ENCODE measurements around the gene LIAS.
"Not testable (repeated sequence)": the region's sequence is repeated elsewhere in the genome, so short reads cannot be mapped to it uniquely, and the experiment has no call there.

LIAS gene

DNA sequence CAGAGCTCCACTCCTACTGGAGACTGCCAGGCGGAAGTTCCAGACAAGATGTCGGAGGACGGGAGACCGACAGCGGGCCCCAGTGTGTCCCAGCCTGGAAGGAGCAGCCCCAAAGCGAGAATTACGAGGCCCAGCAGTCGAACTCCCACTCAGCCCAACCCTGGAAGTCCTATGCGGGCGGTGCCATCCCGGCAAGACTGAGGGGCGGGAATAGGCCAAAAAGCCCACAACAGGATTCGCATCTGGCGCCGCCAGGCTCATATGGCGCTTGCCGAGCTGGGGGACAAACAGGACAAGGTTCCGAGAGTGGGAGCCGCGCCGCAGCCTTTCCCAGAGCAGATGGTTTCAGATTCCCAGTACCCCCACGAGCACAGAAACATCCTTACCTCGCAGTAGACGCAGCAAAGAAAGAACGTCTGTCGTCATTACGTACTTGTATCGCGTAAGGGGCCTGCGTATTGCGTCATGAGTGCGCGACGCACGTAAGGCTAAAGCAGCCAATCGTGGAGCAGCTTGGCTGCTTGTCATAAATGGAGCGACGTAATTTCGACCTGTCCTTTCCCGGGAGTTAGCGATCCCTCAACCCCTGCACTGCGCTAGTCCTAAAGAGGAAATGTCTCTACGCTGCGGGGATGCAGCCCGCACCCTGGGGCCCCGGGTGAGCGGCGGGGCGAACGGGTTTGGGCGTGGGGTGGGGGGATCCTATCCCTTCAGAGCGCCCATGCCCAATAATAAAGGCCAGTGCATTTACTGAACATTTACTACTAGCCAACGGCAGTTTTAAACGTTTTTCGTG lies at the start of gene LIAS, which contains the start of gene RPL9:
Gene LIAS, plus strand, starts transcription at position 552 of the 796 bp plus-strand sequence. Its CDS starts 62 bp downstream, at position 614.
Gene RPL9, minus strand, starts transcription at position 418 of the 796 bp plus-strand sequence. CDS start 483 bp downstream, outside the sequence.
- peak; percentile 91 to 94 for DNase-seq (ENCODE audit: low spot score in 2 of 2)
- Mint-ChIP-seq H3K36me3 (ENCODE audit: insufficient read depth) (peaks cover 64% of the 10 kb centered on the region), H3K4me1 (peaks cover 24% of the 10 kb centered on the region), H3K4me3 (peak within 1 kb of the TSS; percentile 97), H3K27ac (ENCODE audit: low read depth) (peak within 1 kb of the TSS; percentile 100), H3K27me3 (no peaks in the 10 kb centered on the region), H3K9me3 (no peaks in the 10 kb centered on the region)
- peak; percentile 84 for ATAC-seq (replicated peaks; ENCODE audit: extremely low read depth, poor library complexity, severe bottlenecking)

DNA sequence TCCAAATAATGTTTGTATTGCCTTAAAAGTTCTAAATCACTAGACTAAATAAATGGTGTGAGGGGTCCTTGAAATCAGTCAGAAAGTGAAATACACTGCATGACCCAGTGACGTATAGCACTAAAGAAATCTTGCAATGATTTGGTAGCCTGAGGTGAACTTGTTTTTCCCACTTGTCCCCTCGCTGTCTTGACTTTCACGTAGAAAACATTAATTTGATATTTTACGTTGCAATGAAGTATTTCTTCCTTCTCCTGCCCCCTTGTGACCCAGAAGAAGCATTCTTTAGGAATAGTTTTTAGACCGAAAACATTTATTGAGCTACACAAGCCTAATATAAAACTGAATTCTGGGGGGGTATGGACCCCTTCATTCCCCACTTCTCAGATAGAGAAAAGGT lies 48.4 kb upstream of the LIAS start:
- H3K4me3 Mint-ChIP-seq = no peak overlapping the region
- H3K27ac Mint-ChIP-seq (ENCODE audit: low read depth) = no peak overlapping the region
- H3K27me3 Mint-ChIP-seq = peaks cover 7% of the 10 kb centered on the region
- DNase-seq (ENCODE audit: low spot score in 2 of 2) (no peak), ATAC-seq (replicated peaks; ENCODE audit: extremely low read depth, poor library complexity, severe bottlenecking) (no peak)
- H3K9me3 Mint-ChIP-seq = no peaks in the 10 kb centered on the region
- peaks cover 1% of the 10 kb centered on the region for H3K36me3 Mint-ChIP-seq (ENCODE audit: insufficient read depth)
- no peaks in the 10 kb centered on the region for H3K4me1 Mint-ChIP-seq

DNA sequence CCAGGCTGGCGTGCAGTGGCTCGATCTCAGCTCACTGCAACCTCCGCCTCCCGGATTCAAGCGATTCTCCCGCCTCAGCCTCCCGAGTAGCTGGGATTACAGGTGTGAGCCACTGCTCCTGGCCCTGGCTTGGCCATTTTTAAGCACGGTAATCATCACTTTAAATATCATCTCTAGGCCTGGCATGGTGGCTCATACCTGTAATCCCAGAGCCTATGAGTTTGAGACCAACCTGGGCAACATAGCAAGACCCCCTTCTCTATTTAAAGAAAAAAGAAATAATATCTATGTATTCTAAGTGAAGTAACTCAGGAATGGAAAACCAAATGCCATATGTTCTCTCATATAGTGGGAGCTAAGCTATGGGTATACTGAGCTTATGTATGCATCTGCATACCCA lies 47.3 kb upstream of the LIAS start:
- H3K36me3 Mint-ChIP-seq (ENCODE audit: insufficient read depth); H3K27ac Mint-ChIP-seq (ENCODE audit: low read depth); H3K4me3 Mint-ChIP-seq; H3K27me3 Mint-ChIP-seq; ATAC-seq (replicated peaks; ENCODE audit: extremely low read depth, poor library complexity, severe bottlenecking); H3K9me3 Mint-ChIP-seq; H3K4me1 Mint-ChIP-seq; DNase-seq (ENCODE audit: low spot score in 2 of 2): not testable (repeated sequence)

DNA sequence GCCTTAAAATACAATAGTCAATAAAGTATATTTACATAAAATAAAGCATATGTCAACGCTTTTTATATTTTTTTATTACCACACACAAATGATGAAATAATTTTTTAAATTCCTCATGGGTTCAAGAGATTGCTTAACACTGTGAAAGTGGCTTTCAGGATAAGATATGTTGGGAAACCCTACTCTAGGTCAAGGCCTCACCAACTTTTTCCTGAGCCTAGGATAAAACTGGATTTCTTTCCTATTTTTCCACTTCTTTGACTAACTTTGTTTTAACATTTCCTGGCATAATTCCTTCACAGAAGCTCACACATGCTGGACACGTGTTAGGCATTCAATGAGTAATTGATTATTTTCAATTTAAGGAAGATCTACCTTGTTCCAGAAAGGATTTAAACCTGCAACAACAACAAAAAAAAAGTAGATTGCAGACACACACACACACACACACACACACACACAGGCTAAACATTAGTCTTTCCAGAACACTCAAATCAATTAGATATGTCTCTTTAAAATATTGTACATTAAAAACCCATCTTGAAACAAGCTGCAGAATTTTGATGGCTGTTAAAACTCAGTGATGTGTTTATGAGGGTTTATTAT lies 43.1 kb upstream of the LIAS start:
- no peaks in the 10 kb centered on the region for H3K4me1 Mint-ChIP-seq
- no peak overlapping the region for H3K27ac Mint-ChIP-seq (ENCODE audit: low read depth)
- H3K36me3 Mint-ChIP-seq (ENCODE audit: insufficient read depth) = no peaks in the 10 kb centered on the region
- ATAC-seq (replicated peaks; ENCODE audit: extremely low read depth, poor library complexity, severe bottlenecking) (no peak), DNase-seq (ENCODE audit: low spot score in 2 of 2) (no peak)
- H3K27me3 Mint-ChIP-seq = no peaks in the 10 kb centered on the region
- no peak overlapping the region for H3K4me3 Mint-ChIP-seq
- H3K9me3 Mint-ChIP-seq = no peaks in the 10 kb centered on the region

- ATAC-seq (replicated peaks; ENCODE audit: extremely low read depth, poor library complexity, severe bottlenecking) (no peak), DNase-seq (ENCODE audit: low spot score in 2 of 2) (no peak)
- Mint-ChIP-seq H3K27ac (ENCODE audit: low read depth) (no peak overlapping the region), H3K36me3 (ENCODE audit: insufficient read depth) (no peaks in the 10 kb centered on the region), H3K4me3 (no peak overlapping the region), H3K9me3 (no peaks in the 10 kb centered on the region), H3K4me1 (no peaks in the 10 kb centered on the region), H3K27me3 (no peaks in the 10 kb centered on the region)
Measured at GRCh38 chr4:39422247-39422646, 36.6 kb upstream of the LIAS start.

DNA sequence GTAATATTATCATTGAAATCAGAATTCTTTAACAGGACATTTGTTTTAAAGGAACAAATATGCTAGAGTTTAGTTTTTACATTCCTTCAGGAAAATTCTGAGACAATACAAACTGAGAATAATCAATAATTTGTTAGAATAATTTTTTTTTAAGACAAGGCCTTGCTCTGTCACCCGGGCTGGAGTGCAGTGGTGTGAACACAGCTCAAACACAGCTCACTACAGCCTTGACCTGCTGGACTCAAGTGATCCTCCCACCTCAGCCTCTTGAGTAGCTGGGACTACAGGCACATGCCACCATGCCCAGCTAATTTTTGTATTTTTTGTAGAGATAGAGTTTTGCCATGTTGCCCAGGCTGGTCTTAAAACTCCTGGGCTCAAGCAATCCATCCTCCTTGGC lies 33.6 kb upstream of the LIAS start:
- ATAC-seq (replicated peaks; ENCODE audit: extremely low read depth, poor library complexity, severe bottlenecking); H3K27me3 Mint-ChIP-seq; H3K36me3 Mint-ChIP-seq (ENCODE audit: insufficient read depth); H3K4me3 Mint-ChIP-seq; H3K27ac Mint-ChIP-seq (ENCODE audit: low read depth); DNase-seq (ENCODE audit: low spot score in 2 of 2); H3K4me1 Mint-ChIP-seq; H3K9me3 Mint-ChIP-seq: not testable (repeated sequence)

DNA sequence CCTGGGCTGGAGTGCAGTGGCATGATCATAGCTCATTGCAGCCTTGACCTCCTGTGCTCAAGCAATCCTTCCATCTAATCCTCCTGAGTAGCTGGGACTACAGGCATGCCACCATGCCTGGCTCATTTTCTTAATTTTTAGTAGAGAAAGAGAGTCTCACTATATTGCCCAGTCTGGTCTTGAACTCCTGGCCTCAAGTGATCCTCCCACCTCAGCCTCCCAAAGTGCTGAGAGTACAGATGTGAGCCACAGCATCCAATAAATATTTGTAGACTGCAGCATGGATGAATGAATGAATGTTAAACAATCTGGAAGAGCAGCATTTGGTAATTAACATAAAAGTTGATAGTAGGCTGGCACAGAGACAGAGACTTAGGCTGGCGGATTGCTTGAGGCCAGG lies 32.1 kb upstream of the LIAS start:
- Mint-ChIP-seq H3K27ac (ENCODE audit: low read depth) (no peak overlapping the region), H3K9me3 (no peaks in the 10 kb centered on the region), H3K4me3 (no peak overlapping the region), H3K27me3 (no peaks in the 10 kb centered on the region), H3K4me1 (no peaks in the 10 kb centered on the region), H3K36me3 (ENCODE audit: insufficient read depth) (no peaks in the 10 kb centered on the region)
- ATAC-seq (replicated peaks; ENCODE audit: extremely low read depth, poor library complexity, severe bottlenecking) (no peak), DNase-seq (ENCODE audit: low spot score in 2 of 2) (no peak)

DNA sequence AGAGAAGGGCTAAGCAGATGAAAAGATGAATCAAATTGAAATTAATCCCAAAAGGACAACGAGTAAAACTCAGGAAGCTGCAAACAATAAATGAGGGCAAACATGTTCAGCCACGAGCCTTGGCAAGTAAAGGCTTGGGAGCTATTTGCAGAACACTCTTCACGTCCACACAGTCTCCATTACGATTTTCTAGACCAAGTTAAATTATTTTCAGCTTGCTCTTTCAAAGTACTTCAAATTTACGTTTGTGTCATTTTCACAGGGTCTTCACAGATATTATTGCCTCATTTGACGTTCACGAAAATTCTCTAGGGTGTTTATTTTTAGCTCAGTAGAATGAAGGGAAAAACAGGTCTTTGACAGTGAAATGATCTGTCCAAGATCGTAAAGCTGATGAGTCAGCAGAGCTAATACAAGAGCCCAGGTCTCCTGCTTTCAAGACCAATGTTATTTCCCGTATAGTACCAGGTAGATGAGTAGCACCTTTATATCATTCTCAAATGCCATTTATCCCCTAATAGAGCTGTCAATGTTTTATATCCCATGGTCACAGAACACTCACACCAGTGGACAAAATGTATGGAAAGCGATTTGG lies 31.2 kb upstream of the LIAS start:
- no peak for DNase-seq (ENCODE audit: low spot score in 2 of 2)
- no peaks in the 10 kb centered on the region for H3K27me3 Mint-ChIP-seq
- no peaks in the 10 kb centered on the region for H3K4me1 Mint-ChIP-seq
- ATAC-seq (replicated peaks; ENCODE audit: extremely low read depth, poor library complexity, severe bottlenecking) = no peak
- H3K36me3 Mint-ChIP-seq (ENCODE audit: insufficient read depth) = no peaks in the 10 kb centered on the region
- H3K4me3 Mint-ChIP-seq = no peak overlapping the region
- H3K9me3 Mint-ChIP-seq = no peaks in the 10 kb centered on the region
- no peak overlapping the region for H3K27ac Mint-ChIP-seq (ENCODE audit: low read depth)

- DNase-seq (ENCODE audit: low spot score in 2 of 2) = no peak
- ATAC-seq (replicated peaks; ENCODE audit: extremely low read depth, poor library complexity, severe bottlenecking) = no peak
- Mint-ChIP-seq H3K27ac (ENCODE audit: low read depth) (no peak overlapping the region), H3K27me3 (no peaks in the 10 kb centered on the region), H3K9me3 (no peaks in the 10 kb centered on the region), H3K4me3 (no peak overlapping the region), H3K4me1 (no peaks in the 10 kb centered on the region), H3K36me3 (ENCODE audit: insufficient read depth) (no peaks in the 10 kb centered on the region)
Measured at GRCh38 chr4:39429476-39430334, 29.2 kb upstream of the LIAS start.

DNA sequence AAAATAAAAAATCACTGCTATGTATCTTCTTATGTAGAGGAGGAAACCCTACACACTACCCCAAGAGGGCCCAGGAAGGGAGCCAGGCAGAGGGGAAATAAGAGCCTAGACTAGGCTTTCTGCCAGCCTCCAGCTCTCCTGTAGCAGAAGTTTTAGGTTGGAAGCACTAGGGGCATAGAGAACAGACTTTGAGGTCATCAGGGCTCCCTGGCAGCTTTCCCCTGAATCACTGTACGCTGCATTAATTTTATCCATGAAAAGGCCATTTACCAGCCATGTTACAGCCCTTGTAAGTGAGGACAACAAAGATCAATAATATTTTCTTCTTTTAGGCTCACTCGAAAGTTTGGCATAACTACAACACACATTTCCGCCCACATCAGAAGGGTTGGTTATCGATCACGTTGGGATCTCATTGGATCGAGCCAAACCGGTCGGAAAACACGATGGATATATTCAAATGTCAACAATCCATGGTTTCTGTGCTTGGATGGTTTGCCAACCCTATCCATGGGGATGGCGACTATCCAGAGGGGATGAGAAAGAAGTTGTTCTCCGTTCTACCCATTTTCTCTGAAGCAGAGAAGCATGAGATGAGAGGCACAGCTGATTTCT lies 24.9 kb upstream of the LIAS start:
- Mint-ChIP-seq H3K27me3 (peaks cover 16% of the 10 kb centered on the region), H3K27ac (ENCODE audit: low read depth) (no peak overlapping the region), H3K36me3 (ENCODE audit: insufficient read depth) (no peaks in the 10 kb centered on the region), H3K4me3 (no peak overlapping the region), H3K4me1 (no peaks in the 10 kb centered on the region), H3K9me3 (no peaks in the 10 kb centered on the region)
- no peak for DNase-seq (ENCODE audit: low spot score in 2 of 2)
- ATAC-seq (replicated peaks; ENCODE audit: extremely low read depth, poor library complexity, severe bottlenecking) = no peak

GRCh38 chr4:39435659-39436563 lies 22.9 kb upstream of the LIAS start:
- H3K4me3 Mint-ChIP-seq = no peak overlapping the region
- H3K27me3 Mint-ChIP-seq = peaks cover 16% of the 10 kb centered on the region
- no peak overlapping the region for H3K27ac Mint-ChIP-seq (ENCODE audit: low read depth)
- no peaks in the 10 kb centered on the region for H3K4me1 Mint-ChIP-seq
- no peaks in the 10 kb centered on the region for H3K36me3 Mint-ChIP-seq (ENCODE audit: insufficient read depth)
- no peaks in the 10 kb centered on the region for H3K9me3 Mint-ChIP-seq
- ATAC-seq (replicated peaks; ENCODE audit: extremely low read depth, poor library complexity, severe bottlenecking) (no peak), DNase-seq (ENCODE audit: low spot score in 2 of 2) (no peak)
